HL-60 (cell line): ENCODE measurements around the gene HES6.

Experiments
- DNase-seq, 2 experiments: peaks; one replicate each; pipeline ENCODE4 v3.0.0-alpha.2; 2010 to 2020; ENCODE audit warnings: low read depth in 1 of 2, low spot score in 1 of 2
- H3K27ac ChIP-seq: fragments of 250-450 bp; sonication (Bioruptor Pico); replicated peaks from 2 replicates; pipeline ENCODE4 v1.5.1; 2020; ENCODE audit warnings: mild to moderate bottlenecking, moderate library complexity
- H3K27me3 ChIP-seq: fragments of 250-450 bp; sonication (Bioruptor Pico); 2 replicates; pipeline ENCODE4 v1.5.1; 2021; ENCODE audit warnings: mild to moderate bottlenecking, moderate library complexity; ENCODE audit not compliant: insufficient read depth, poor library complexity, severe bottlenecking
- H3K4me3 ChIP-seq: replicated peaks from 2 replicates; pipeline ENCODE4 v1.5.1; 2011; ENCODE audit warnings: mild to moderate bottlenecking, control low read depth, low read length; ENCODE audit not compliant: insufficient read depth
- GABPA ChIP-seq: IDR thresholded peaks from 2 replicates; pipeline ENCODE4 v1.6.1; 2012; ENCODE audit warnings: low read depth
- POLR2AphosphoS5 ChIP-seq: IDR thresholded peaks from 2 replicates; pipeline ENCODE4 v1.6.1; 2012; ENCODE audit warnings: low read depth
- SPI1 ChIP-seq: IDR thresholded peaks from 2 replicates; pipeline ENCODE4 v1.6.1; 2012; ENCODE audit warnings: low read depth, mild to moderate bottlenecking, borderline replicate concordance
- TF ChIP-seq, protein P1 (sequence below): IDR thresholded peaks from one replicate; pipeline ENCODE4 v1.5.1; 2011; ENCODE audit warnings: low read length, control low read depth, inconsistent platforms; ENCODE audit not compliant: insufficient read depth
- TF ChIP-seq, protein P2 (sequence below): IDR thresholded peaks from 2 replicates; pipeline ENCODE4 v1.6.1; 2012; ENCODE audit warnings: low read depth; ENCODE audit not compliant: insufficient replicate concordance

The HES6 gene

DNA sequence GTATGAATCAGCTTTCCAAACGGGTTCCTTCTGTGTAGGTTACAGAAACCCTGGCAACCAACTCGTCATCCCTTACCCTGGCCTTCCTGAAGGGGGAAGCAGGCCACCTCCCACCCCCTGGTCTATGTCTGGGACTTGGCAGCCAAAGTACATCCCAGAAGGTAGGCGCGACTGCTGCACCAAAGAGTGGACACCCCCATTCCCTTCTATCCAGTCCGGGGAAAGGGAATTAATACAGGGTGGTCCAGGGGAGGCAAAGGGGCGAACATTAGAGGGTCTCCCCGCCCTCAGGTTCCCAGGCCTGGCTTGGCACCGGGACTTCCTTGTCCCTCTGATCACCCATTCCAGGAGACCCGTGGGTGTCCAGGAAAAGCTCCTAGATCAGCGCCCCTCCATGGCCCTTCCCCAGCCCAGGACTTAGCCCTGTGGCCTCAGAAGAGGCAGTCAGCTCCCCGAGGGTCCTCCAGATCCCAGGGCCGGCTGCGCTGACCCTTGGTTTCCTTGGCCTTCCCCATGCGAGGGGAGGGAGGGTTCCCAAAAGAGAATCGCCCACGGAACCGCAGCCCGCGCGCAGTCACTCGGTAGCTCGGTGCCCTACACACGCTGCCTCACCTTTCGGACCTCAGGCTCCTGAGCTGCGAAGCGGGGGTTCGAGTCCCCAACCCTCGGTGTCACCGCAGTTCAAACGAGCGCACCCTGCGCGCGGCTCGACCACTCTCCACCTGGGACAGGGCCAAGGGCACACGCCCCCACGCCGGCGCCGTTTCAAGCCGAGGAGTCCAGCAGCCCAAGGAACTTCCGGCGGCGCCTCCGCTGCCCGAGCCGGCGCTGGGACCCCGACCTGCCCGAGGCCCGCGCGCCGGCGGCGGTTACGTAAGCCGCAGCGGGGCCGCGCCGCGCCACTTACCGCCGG is 48.2 kb upstream of the HES6 start, which contains the start of gene PER2:
Gene PER2 (minus strand): TSS at position 874 of the 913 bp plus-strand sequence. CDS start 10,674 bp downstream, outside the sequence.
- Histone ChIP-seq H3K27ac (peak within 1 kb of the TSS; percentile 91), H3K4me3 (peak within 1 kb of the TSS; percentile 94), H3K27me3 (no peaks in the 10 kb centered on the region)
- TF ChIP-seq, protein P1, sequence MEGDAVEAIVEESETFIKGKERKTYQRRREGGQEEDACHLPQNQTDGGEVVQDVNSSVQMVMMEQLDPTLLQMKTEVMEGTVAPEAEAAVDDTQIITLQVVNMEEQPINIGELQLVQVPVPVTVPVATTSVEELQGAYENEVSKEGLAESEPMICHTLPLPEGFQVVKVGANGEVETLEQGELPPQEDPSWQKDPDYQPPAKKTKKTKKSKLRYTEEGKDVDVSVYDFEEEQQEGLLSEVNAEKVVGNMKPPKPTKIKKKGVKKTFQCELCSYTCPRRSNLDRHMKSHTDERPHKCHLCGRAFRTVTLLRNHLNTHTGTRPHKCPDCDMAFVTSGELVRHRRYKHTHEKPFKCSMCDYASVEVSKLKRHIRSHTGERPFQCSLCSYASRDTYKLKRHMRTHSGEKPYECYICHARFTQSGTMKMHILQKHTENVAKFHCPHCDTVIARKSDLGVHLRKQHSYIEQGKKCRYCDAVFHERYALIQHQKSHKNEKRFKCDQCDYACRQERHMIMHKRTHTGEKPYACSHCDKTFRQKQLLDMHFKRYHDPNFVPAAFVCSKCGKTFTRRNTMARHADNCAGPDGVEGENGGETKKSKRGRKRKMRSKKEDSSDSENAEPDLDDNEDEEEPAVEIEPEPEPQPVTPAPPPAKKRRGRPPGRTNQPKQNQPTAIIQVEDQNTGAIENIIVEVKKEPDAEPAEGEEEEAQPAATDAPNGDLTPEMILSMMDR: no peak
- 0 out of 2 replicates have a peak, but pooled peaks have one; percentile 6 for TF ChIP-seq GABPA
- peak; percentile 63 to 75 for DNase-seq

GRCh38 chr2:238286987-238287736 is 47.3 kb upstream of the HES6 start:
- TF ChIP-seq POLR2AphosphoS5 (no peak; the same call in 1 of the 2 replicates), SPI1 (no peak)
- TF ChIP-seq, protein P1: no peak
- H3K4me3 ChIP-seq: peak overlapping the region; percentile 94
- DNase-seq: no peak
- no peaks in the 10 kb centered on the region for H3K27me3 ChIP-seq
- H3K27ac ChIP-seq: peak overlapping the region; percentile 91

GRCh38 chr2:238286551-238286950 is 46.7 kb upstream of the HES6 start:
- no peak for TF ChIP-seq SPI1
- no peak for TF ChIP-seq POLR2AphosphoS5
- no peak for TF ChIP-seq GABPA
- TF ChIP-seq, protein P2, sequence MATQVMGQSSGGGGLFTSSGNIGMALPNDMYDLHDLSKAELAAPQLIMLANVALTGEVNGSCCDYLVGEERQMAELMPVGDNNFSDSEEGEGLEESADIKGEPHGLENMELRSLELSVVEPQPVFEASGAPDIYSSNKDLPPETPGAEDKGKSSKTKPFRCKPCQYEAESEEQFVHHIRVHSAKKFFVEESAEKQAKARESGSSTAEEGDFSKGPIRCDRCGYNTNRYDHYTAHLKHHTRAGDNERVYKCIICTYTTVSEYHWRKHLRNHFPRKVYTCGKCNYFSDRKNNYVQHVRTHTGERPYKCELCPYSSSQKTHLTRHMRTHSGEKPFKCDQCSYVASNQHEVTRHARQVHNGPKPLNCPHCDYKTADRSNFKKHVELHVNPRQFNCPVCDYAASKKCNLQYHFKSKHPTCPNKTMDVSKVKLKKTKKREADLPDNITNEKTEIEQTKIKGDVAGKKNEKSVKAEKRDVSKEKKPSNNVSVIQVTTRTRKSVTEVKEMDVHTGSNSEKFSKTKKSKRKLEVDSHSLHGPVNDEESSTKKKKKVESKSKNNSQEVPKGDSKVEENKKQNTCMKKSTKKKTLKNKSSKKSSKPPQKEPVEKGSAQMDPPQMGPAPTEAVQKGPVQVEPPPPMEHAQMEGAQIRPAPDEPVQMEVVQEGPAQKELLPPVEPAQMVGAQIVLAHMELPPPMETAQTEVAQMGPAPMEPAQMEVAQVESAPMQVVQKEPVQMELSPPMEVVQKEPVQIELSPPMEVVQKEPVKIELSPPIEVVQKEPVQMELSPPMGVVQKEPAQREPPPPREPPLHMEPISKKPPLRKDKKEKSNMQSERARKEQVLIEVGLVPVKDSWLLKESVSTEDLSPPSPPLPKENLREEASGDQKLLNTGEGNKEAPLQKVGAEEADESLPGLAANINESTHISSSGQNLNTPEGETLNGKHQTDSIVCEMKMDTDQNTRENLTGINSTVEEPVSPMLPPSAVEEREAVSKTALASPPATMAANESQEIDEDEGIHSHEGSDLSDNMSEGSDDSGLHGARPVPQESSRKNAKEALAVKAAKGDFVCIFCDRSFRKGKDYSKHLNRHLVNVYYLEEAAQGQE: no peak
- TF ChIP-seq, protein P1: no peak
- Histone ChIP-seq H3K27ac (peak overlapping the region; percentile 91), H3K27me3 (no peaks in the 10 kb centered on the region), H3K4me3 (no peak overlapping the region; the same call in 1 of the 2 replicates)
- peak; percentile 42 to 53 for DNase-seq

GRCh38 chr2:238286095-238286494 is 46.3 kb upstream of the HES6 start:
- H3K27ac ChIP-seq: peak overlapping the region; percentile 91
- H3K4me3 ChIP-seq: no peak overlapping the region
- TF ChIP-seq, protein P1: no peak
- TF ChIP-seq GABPA (no peak), SPI1 (no peak)
- TF ChIP-seq, protein P2: no peak
- H3K27me3 ChIP-seq: no peaks in the 10 kb centered on the region
- DNase-seq: no peak
